ENCODE data around the gene NBEAL2. TPM values are rescaled to one million over a fixed set of nuclear protein-coding genes. Genes with fewer than 3 reads are reported as not detected.
A peak's percentile ranks its signal among the peaks of the same experiment; 100 is the strongest.

Gene NBEAL2
- total RNA-seq, 1 donor from 2014 or later: 116 TPM

- TF ChIP-seq CTCF (IDR thresholded peaks at IDR 0.05): no peak
- Histone ChIP-seq H3K4me3 (no peak overlapping the region), H3K27ac (peak overlapping the region; percentile 17), H3K27me3 (no peaks in the 10 kb centered on the region), H3K4me1 (peaks cover 89% of the 10 kb centered on the region), H3K36me3 (no peaks in the 10 kb centered on the region), H3K9me3 (no peaks in the 10 kb centered on the region)
- ATAC-seq: no peak
- intact Hi-C loops (cut with DNase I): no loop called here
- peak; percentile 30 for DNase-seq
Observed at GRCh38 chr3:46957092-46957820, 22.2 kb upstream of the NBEAL2 start.

GRCh38 chr3:46958467-46959160 is 20.9 kb upstream of the NBEAL2 start:
- H3K36me3 ChIP-seq: no peaks in the 10 kb centered on the region
- peaks cover 76% of the 10 kb centered on the region for H3K4me1 ChIP-seq
- DNase-seq: no peak
- no peaks in the 10 kb centered on the region for H3K27me3 ChIP-seq
- H3K27ac ChIP-seq: no peak overlapping the region
- intact Hi-C loops (cut with DNase I): no loop called here
- ATAC-seq: no peak
- H3K9me3 ChIP-seq: no peaks in the 10 kb centered on the region
- no peak overlapping the region for H3K4me3 ChIP-seq
- TF ChIP-seq CTCF (IDR thresholded peaks at IDR 0.05): no peak

- no peak for TF ChIP-seq CTCF (IDR thresholded peaks at IDR 0.05)
- DNase-seq (no peak), ATAC-seq (peak; percentile 50)
- Histone ChIP-seq H3K27ac (no peak overlapping the region), H3K4me1 (peaks cover 70% of the 10 kb centered on the region), H3K4me3 (no peak overlapping the region), H3K36me3 (no peaks in the 10 kb centered on the region), H3K9me3 (no peaks in the 10 kb centered on the region), H3K27me3 (no peaks in the 10 kb centered on the region)
- intact Hi-C loops (cut with DNase I): no loop called here
Observed at GRCh38 chr3:46959161-46959511, 20.3 kb upstream of the NBEAL2 start.

- Histone ChIP-seq H3K27ac (peak overlapping the region; percentile 63), H3K36me3 (no peaks in the 10 kb centered on the region), H3K9me3 (no peaks in the 10 kb centered on the region), H3K27me3 (no peaks in the 10 kb centered on the region), H3K4me1 (peaks cover 65% of the 10 kb centered on the region), H3K4me3 (no peak overlapping the region)
- intact Hi-C loops (cut with DNase I): no loop called here
- TF ChIP-seq CTCF (IDR thresholded peaks at IDR 0.05): no peak
- ATAC-seq (peak; percentile 71), DNase-seq (no peak)
Observed at GRCh38 chr3:46960081-46960701, 19.3 kb upstream of the NBEAL2 start.

GRCh38 chr3:46960835-46961234 is 18.6 kb upstream of the NBEAL2 start:
- H3K4me1 ChIP-seq: peaks cover 65% of the 10 kb centered on the region

More at GRCh38 chr3:46960835-46961234, 18.6 kb upstream of the NBEAL2 start:
- no peaks in the 10 kb centered on the region for H3K9me3 ChIP-seq
- intact Hi-C loops (cut with DNase I): no loop called here
- ATAC-seq: no peak
- no peak for TF ChIP-seq CTCF (IDR thresholded peaks at IDR 0.05)
- H3K36me3 ChIP-seq: no peaks in the 10 kb centered on the region
- no peaks in the 10 kb centered on the region for H3K27me3 ChIP-seq
- no peak overlapping the region for H3K4me3 ChIP-seq
- peak overlapping the region; percentile 36 for H3K27ac ChIP-seq
- no peak for DNase-seq
